ENCODE results near the gene MEX3A. TPM values are rescaled to one million over a fixed set of nuclear protein-coding genes. Genes with fewer than 3 reads are reported as not detected.

The MEX3A gene
- total and polyA plus RNA-seq, 9 donors = 3.5 to 12.4 (median 9.1) TPM

GRCh38 chr1:156064615-156065014, 17.6 kb downstream of the MEX3A start:
- Histone ChIP-seq H3K36me3 (no peaks in the 10 kb centered on the region), H3K4me1 (ENCODE audit: insufficient read depth) (no peaks in the 10 kb centered on the region), H3K27me3 (no peaks in the 10 kb centered on the region), H3K27ac (no peak overlapping the region), H3K9me3 (no peaks in the 10 kb centered on the region), H3K4me3 (no peak overlapping the region)
- WGBS, 3 donors = 84 to 95% (median 94%) methylated on average over 2 of the region's 2 CpGs
- TF ChIP-seq CTCF (IDR thresholded peaks at IDR 0.05) = no peak
- TF ChIP-seq POLR2A (IDR thresholded peaks at IDR 0.05) = no peak
- TF ChIP-seq EP300 (IDR thresholded peaks at IDR 0.05) = no peak
- DNase-seq = no peak
- intact Hi-C loops (cut with DNase I) = no loop called here

GRCh38 chr1:156063997-156064285, 18.3 kb downstream of the MEX3A start:
- intact Hi-C loops (cut with DNase I) = no loop called here
- H3K36me3 ChIP-seq = no peaks in the 10 kb centered on the region
- no peaks in the 10 kb centered on the region for H3K27me3 ChIP-seq
- H3K9me3 ChIP-seq = no peaks in the 10 kb centered on the region
- TF ChIP-seq CTCF (IDR thresholded peaks at IDR 0.05) = no peak
- no peak for TF ChIP-seq EP300 (IDR thresholded peaks at IDR 0.05)
- TF ChIP-seq POLR2A (IDR thresholded peaks at IDR 0.05) = no peak
- no peaks in the 10 kb centered on the region for H3K4me1 ChIP-seq (ENCODE audit: insufficient read depth)
- no peak overlapping the region for H3K27ac ChIP-seq
- H3K4me3 ChIP-seq = no peak overlapping the region
- 26 to 46% (median 34%) methylated on average over 2 of the region's 2 CpGs for WGBS, 3 donors
- no peak for DNase-seq

- TF ChIP-seq POLR2A (IDR thresholded peaks at IDR 0.05) (no peak), CTCF (IDR thresholded peaks at IDR 0.05) (no peak), EP300 (IDR thresholded peaks at IDR 0.05) (no peak)
- no peak for DNase-seq
- intact Hi-C loops (cut with DNase I) = no loop called here
- 86 to 91% (median 87%) methylated on average over 3 of the region's 3 CpGs for WGBS, 3 donors
- Histone ChIP-seq H3K27me3 (no peaks in the 10 kb centered on the region), H3K4me3 (no peak overlapping the region), H3K36me3 (no peaks in the 10 kb centered on the region), H3K27ac (no peak overlapping the region), H3K9me3 (no peaks in the 10 kb centered on the region), H3K4me1 (ENCODE audit: insufficient read depth) (no peaks in the 10 kb centered on the region)
These were observed 20.1 kb downstream of the MEX3A start for GRCh38 chr1:156062189-156062588.

DNA sequence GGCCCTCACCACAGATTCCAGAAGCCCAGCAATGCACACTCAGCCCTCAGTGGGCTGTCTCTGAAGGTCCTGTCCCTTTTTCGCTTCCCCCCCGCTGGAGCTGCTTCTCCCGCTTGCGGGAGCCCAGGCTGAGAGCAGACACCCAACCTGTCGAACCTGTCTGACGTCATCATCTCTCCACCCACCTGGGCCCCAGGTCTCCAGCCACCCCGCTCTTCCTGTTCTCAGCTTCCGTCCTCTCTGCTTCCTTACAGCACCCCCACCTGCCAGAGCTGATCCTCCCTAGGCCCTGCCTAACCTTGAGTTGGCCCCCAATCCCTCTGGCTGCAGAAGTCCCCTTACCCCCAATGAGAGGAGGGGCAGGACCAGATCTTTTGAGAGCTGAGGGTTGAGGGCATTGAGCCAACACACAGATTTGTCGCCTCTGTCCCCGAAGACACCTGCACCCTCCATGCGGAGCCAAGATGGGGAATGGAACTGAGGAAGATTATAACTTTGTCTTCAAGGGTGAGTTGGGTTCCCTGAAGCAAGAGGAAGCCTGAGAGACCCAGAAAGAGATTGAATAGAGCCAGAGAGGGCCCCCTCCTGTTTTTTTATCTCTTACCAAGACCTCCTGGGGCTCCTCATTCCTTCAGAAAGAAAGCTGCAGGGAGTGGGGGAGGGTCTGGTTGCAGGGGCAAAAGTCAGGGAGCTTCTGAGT, 21.2 kb downstream of the MEX3A start, which contains the start of gene RAB25:
Gene RAB25, plus strand, starts transcription at position 224 of the 700 bp plus-strand sequence. Its CDS starts 241 bp downstream, at position 465.
- intact Hi-C loops (cut with DNase I) = no loop called here
- WGBS, 3 donors = 58 to 71% (median 58%) methylated on average over 11 of the region's 11 CpGs

More for the DNA sequence above, 21.2 kb downstream of the MEX3A start, which contains the start of gene RAB25:
- no peaks in the 10 kb centered on the region for H3K9me3 ChIP-seq
- no peak within 1 kb of the TSS for H3K27ac ChIP-seq
- H3K4me1 ChIP-seq (ENCODE audit: insufficient read depth) = no peaks in the 10 kb centered on the region
- DNase-seq = no peak
- TF ChIP-seq POLR2A (IDR thresholded peaks at IDR 0.05) (no peak), EP300 (IDR thresholded peaks at IDR 0.05) (no peak), CTCF (IDR thresholded peaks at IDR 0.05) (no peak)
- no peak within 1 kb of the TSS for H3K4me3 ChIP-seq
- no peaks in the 10 kb centered on the region for H3K36me3 ChIP-seq
- no peaks in the 10 kb centered on the region for H3K27me3 ChIP-seq

Measured in ovary (tissue), 9 donors.